Ovary (tissue), 9 donors: ENCODE data around the gene GPATCH1. TPM values are rescaled to one million over a fixed set of nuclear protein-coding genes. Genes with fewer than 3 reads are reported as not detected.

ENCODE experiments used
- DNase-seq, 5 donors: peaks; one replicate each; pipeline ENCODE4 v3.0.0-alpha.2; 2019 to 2020
- H3K27ac ChIP-seq, 2 donors: fragments of 200-600 bp; one replicate each; pipeline versions ENCODE4 v1.5.1 to v1.8.0; 2019 to 2022
- H3K27me3 ChIP-seq: fragments of 200-600 bp; one replicate; pipeline ENCODE4 v1.8.0; 2022
- H3K36me3 ChIP-seq: fragments of 200-600 bp; sonication (generic); one replicate; pipeline ENCODE4 v1.5.1; 2019
- H3K4me1 ChIP-seq: one replicate; pipeline ENCODE4 v1.8.1; 2013; ENCODE audit warnings: mild to moderate bottlenecking, moderate library complexity; ENCODE audit not compliant: insufficient read depth
- H3K4me3 ChIP-seq: fragments of 200-600 bp; sonication (generic); one replicate; pipeline ENCODE4 v1.5.1; 2017
- H3K9me3 ChIP-seq, 2 donors: fragments of 200-600 bp in 1 of 2; sonication (generic) in 1 of 2; one replicate each; pipeline versions ENCODE4 v1.5.1 to v1.8.1; 2013 to 2019; ENCODE audit warnings: mild to moderate bottlenecking in 1 of 2, moderate library complexity in 1 of 2
- CTCF ChIP-seq, 3 donors: fragments of 450-650 bp in 2 of 3; fragments of 200-600 bp in 1 of 3; IDR thresholded peaks; one replicate each; pipeline versions ENCODE4 v1.5.1 to v1.8.0; 2016 to 2022; ENCODE audit warnings: antibody characterized with exemption in 3 of 3, mild to moderate bottlenecking in 1 of 3
- EP300 ChIP-seq: sonication (generic); formaldehyde crosslinking; IDR thresholded peaks from one replicate; pipeline ENCODE4 v1.6.1; 2017; ENCODE audit warnings: antibody characterized with exemption
- POLR2A ChIP-seq: fragments of 450-650 bp; IDR thresholded peaks from one replicate; pipeline ENCODE4 v1.6.1; 2017; ENCODE audit warnings: antibody characterized with exemption, mild to moderate bottlenecking, moderate library complexity
- WGBS, 3 donors: extraction: QIAGEN DNeasy Blood & Tissue Kit in 1 of 3; methylation state at CpG; one replicate each; pipeline versions ENCODE4 v1.1.5 to v1.1.7; 2013 to 2017; 5-methylcytosine and 5-hydroxymethylcytosine counted together
- intact Hi-C, 4 donors: fragments of 100-400 bp; cut with DNase I; formaldehyde crosslinking; loops; one replicate each; pipeline versions ENCODE4 v1.11.0 to v1.15.1; 2022 to 2023
- polyA plus RNA-seq, 2 donors: library from polyadenylated mRNA; stranded (reverse); fragments of 200-250 nt in 1 of 2; fragments of 350-450 nt in 1 of 2; fragmentation: Illumina TruSeq in 1 of 2; extraction: RNeasy Lipid Tissue Mini Kit (QIAGEN cat#74804) in 1 of 2; gene quantifications; one replicate each; pipeline ENCODE4 v1.2.3, GENCODE V29; 2013 to 2014
- total RNA-seq, 7 donors: library from RNA; depleted of rRNA in 2 of 7; stranded (reverse); fragments of >200 nt in 2 of 7; fragmentation: NEBNext Ultra II Directional in 3 of 7; extraction: Animal tissue kit (Norgen Biotek cat#: 25700) in 3 of 7; gene quantifications; one replicate each; pipeline versions ENCODE4 v1.1.0 to v1.2.4, GENCODE V29; 2016 to 2023
- donor health status: DM: no; HTN: no; CAD: no; lungs with moderate emphysema.
- donor health status: DM: no; HTN: no; CAD: no.
- donor health status: Bipolar disorder and iron deficiency.
- donor health status: DM: yes; HTN: yes; CAD: no.
- donor health status: DM: no; HTN: no; CAD: no.
- donor health status: DM: yes; HTN: yes; CAD: no.

GPATCH1 gene
- total and polyA plus RNA-seq, 9 donors, result 4.4 to 11.5 (median 10.5) TPM

GRCh38 chr19:33048806-33049676 lies 31.9 kb upstream of the GPATCH1 start:
- Histone ChIP-seq H3K36me3 (no peaks in the 10 kb centered on the region), H3K27ac (no peak overlapping the region), H3K9me3 (no peaks in the 10 kb centered on the region), H3K4me3 (no peak overlapping the region), H3K27me3 (no peaks in the 10 kb centered on the region), H3K4me1 (no peaks in the 10 kb centered on the region)
- no peak for TF ChIP-seq CTCF (IDR thresholded peaks at IDR 0.05)
- no peak for TF ChIP-seq EP300
- TF ChIP-seq POLR2A, result no peak
- whole genome bisulfite sequencing, 3 donors, result 61 to 66% (median 62%) methylated on average over 15 of the region's 15 CpGs
- DNase-seq, result no peak
- intact Hi-C loops, result no loop called here

GRCh38 chr19:33050110-33050509 lies 30.9 kb upstream of the GPATCH1 start:
- DNase-seq, result no peak
- TF ChIP-seq CTCF (IDR thresholded peaks at IDR 0.05) (no peak), EP300 (no peak), POLR2A (no peak)
- H3K9me3 ChIP-seq, result no peaks in the 10 kb centered on the region
- no peaks in the 10 kb centered on the region for H3K27me3 ChIP-seq
- intact Hi-C loops, result no loop called here
- no peak overlapping the region for H3K27ac ChIP-seq
- no peaks in the 10 kb centered on the region for H3K4me1 ChIP-seq
- H3K36me3 ChIP-seq, result no peaks in the 10 kb centered on the region
- 96 to 98% (median 97%) methylated on average over 3 of the region's 3 CpGs for WGBS, 3 donors
- no peak overlapping the region for H3K4me3 ChIP-seq

- H3K27ac ChIP-seq, result no peak overlapping the region
- TF ChIP-seq CTCF (IDR thresholded peaks at IDR 0.05) (no peak), EP300 (no peak), POLR2A (no peak)
- DNase-seq, result peak in 3 of 5 donors; percentile 25 to 34 (median 29)
These were observed 28.5 kb upstream of the GPATCH1 start for GRCh38 chr19:33052352-33052972.

GRCh38 chr19:33054623-33055022 lies 26.4 kb upstream of the GPATCH1 start:
- DNase-seq, result no peak
- WGBS, 3 donors, result 75 to 86% (median 82%) methylated on average over 8 of the region's 8 CpGs
- no peak overlapping the region for H3K4me3 ChIP-seq
- no peaks in the 10 kb centered on the region for H3K4me1 ChIP-seq
- TF ChIP-seq CTCF (IDR thresholded peaks at IDR 0.05) (no peak), POLR2A (no peak)
- no peak overlapping the region for H3K27ac ChIP-seq
- intact Hi-C loops, result no loop called here
- no peaks in the 10 kb centered on the region for H3K27me3 ChIP-seq
- H3K36me3 ChIP-seq, result no peaks in the 10 kb centered on the region
- H3K9me3 ChIP-seq, result no peaks in the 10 kb centered on the region

More at GRCh38 chr19:33052352-33052972, 28.5 kb upstream of the GPATCH1 start:
- no peak overlapping the region for H3K4me3 ChIP-seq
- H3K36me3 ChIP-seq, result no peaks in the 10 kb centered on the region
- H3K27me3 ChIP-seq, result no peaks in the 10 kb centered on the region
- intact Hi-C loops, result no loop called here
- no peaks in the 10 kb centered on the region for H3K9me3 ChIP-seq
- 31 to 36% (median 35%) methylated on average over 8 of the region's 8 CpGs for WGBS, 3 donors
- H3K4me1 ChIP-seq, result no peaks in the 10 kb centered on the region
